GM12878 (cell line): ENCODE measurements around the gene ARHGAP45. TPM values are rescaled to one million over a fixed set of nuclear protein-coding genes. Genes with fewer than 3 reads are reported as not detected.

ENCODE experiments used
- ATAC-seq: fragments of 200-7000 bp; cut with Tn5 transposase; 3 replicates; pipeline ENCODE4 v1.9.1; 2020; ENCODE audit warnings: mild to moderate bottlenecking, moderate library complexity
- BruUV-seq: library from RNA; stranded (reverse); fragments of 400-500 nt; replicated peaks from 2 replicates; lab custom pipeline; 2021; lab: Mats Ljungman, UMichigan
- CTCF ChIA-PET: fragments of 300-600 bp; sonication (Branson Sonifier 250); formaldehyde crosslinking; extraction: SDS; loops from one replicate; lab custom pipeline; 2021; ENCODE audit warnings: inconsistent platforms; lab: Yijun Ruan, JAX
- POLR2A ChIA-PET: fragments of 350-600 bp; formaldehyde crosslinking; extraction: SDS; loops from one replicate; lab custom pipeline; 2021; ENCODE audit warnings: inconsistent platforms; lab: Charles Lee
- RAD21 ChIA-PET: fragments of 300-600 bp; sonication (Branson Sonifier 250); formaldehyde crosslinking; loops from one replicate; lab custom pipeline; 2023; ENCODE audit warnings: antibody characterized with exemption; ENCODE audit not compliant: unreplicated experiment; lab: Charles Lee
- SMC1A ChIA-PET: fragments of 300-600 bp; sonication (Branson Sonifier 250); formaldehyde crosslinking; loops from one replicate; lab custom pipeline; 2023; ENCODE audit not compliant: unreplicated experiment, uncharacterized antibody; lab: Charles Lee
- DNase-seq: peaks from one replicate; pipeline ENCODE4 v3.0.0-alpha.2; 2011; ENCODE audit warnings: low read depth, low spot score
- FAIRE-seq: peaks from 3 replicates; lab custom pipeline; 2011; peaks lifted over from hg19 to GRCh38; lab: Jason Lieb, UNC
- H2AFZ ChIP-seq: 2 replicates; pipeline ENCODE4 v1.6.0; 2011; ENCODE audit warnings: low read depth, low read length, control low read depth; ENCODE audit not compliant: control insufficient read depth
- H3K27ac ChIP-seq: 2 replicates; pipeline ENCODE4 v1.5.1; 2011; ENCODE audit warnings: control low read depth; ENCODE audit not compliant: control insufficient read depth, insufficient read depth
- H3K27me3 ChIP-seq, 2 experiments: replicated peaks in 1 of 2; 2 replicates each; pipeline versions ENCODE4 v1.6.0 to v1.6.1; 2011; ENCODE audit warnings: low read length in 1 of 2; ENCODE audit not compliant: control insufficient read depth in 2 of 2, insufficient read depth in 2 of 2
- H3K36me3 ChIP-seq, 2 experiments: 2 replicates each; pipeline ENCODE4 v1.5.1; 2011; ENCODE audit warnings: low read length in 1 of 2; ENCODE audit not compliant: control insufficient read depth in 2 of 2, insufficient read depth in 2 of 2
- H3K4me1 ChIP-seq: 2 replicates; pipeline ENCODE4 v1.6.1; 2011; ENCODE audit warnings: mild to moderate bottlenecking, low read length, moderate library complexity, mixed read lengths; ENCODE audit not compliant: control insufficient read depth, insufficient read depth
- H3K4me2 ChIP-seq: 2 replicates; pipeline ENCODE4 v1.6.0; 2011; ENCODE audit warnings: control low read depth; ENCODE audit not compliant: control insufficient read depth, insufficient read depth
- H3K4me3 ChIP-seq: fragments of 200-600 bp; sonication (generic); 2 replicates; pipeline ENCODE4 v1.5.1; 2016
- H3K79me2 ChIP-seq: 2 replicates; pipeline ENCODE4 v1.6.0; 2011; ENCODE audit warnings: low read length; ENCODE audit not compliant: control insufficient read depth, insufficient read depth
- H3K9ac ChIP-seq: 2 replicates; pipeline ENCODE4 v1.8.0; 2011; ENCODE audit warnings: low read length, control low read depth, mixed read lengths; ENCODE audit not compliant: control insufficient read depth, insufficient read depth
- H3K9me3 ChIP-seq: replicated peaks from 3 replicates; pipeline ENCODE4 v1.5.1; 2011; ENCODE audit warnings: mild to moderate bottlenecking, low read length; ENCODE audit not compliant: control insufficient read depth, insufficient read depth
- H4K20me1 ChIP-seq: 2 replicates; pipeline ENCODE4 v1.6.0; 2011; ENCODE audit not compliant: control insufficient read depth, insufficient read depth
- CUX1 ChIP-seq: IDR thresholded peaks from 2 replicates; pipeline ENCODE4 v1.6.1; 2012; ENCODE audit warnings: improper control_type of control experiment, low read depth, low read length; ENCODE audit not compliant: insufficient replicate concordance
- NR2F1 ChIP-seq: fragments of 450-650 bp; conservative IDR thresholded peaks from 2 replicates; pipeline ENCODE4 v1.6.1; 2017; ENCODE audit warnings: mild to moderate bottlenecking
- WGBS: methylation state at CpG from one replicate; pipeline ENCODE4 v1.1.6; 2016; ENCODE audit warnings: low lambda C conversion rate; ENCODE audit not compliant: insufficient replicate concordance, insufficient coverage; ENCODE audit errors: missing lambda C conversion rate; 5-methylcytosine and 5-hydroxymethylcytosine counted together
- in situ Hi-C: fragments of 300-500 bp; cut with MboI; formaldehyde crosslinking; loops from 9 replicates; pipeline ENCODE4 v1.14.3; 2018; ENCODE audit warnings: mixed read lengths
- intact Hi-C: fragments of 100-400 bp; cut with micrococcal nuclease; formaldehyde crosslinking; loops from one replicate; pipeline ENCODE4 v1.14.2; 2022; ENCODE audit not compliant: unreplicated experiment
- polyA plus RNA-seq, 11 experiments: library from polyadenylated mRNA; depleted of rRNA in 4 of 11; unstranded in 6 of 11; stranded (reverse) in 5 of 11; fragments of >200 nt; fragmentation: Nextera tagmentation in 4 of 11; fragmentation: Illumina TruSeq in 1 of 11; extraction: Ambion mirVana in 4 of 11; extraction: Trizol in 1 of 11; gene quantifications; 1 replicate in 1 of 11; 2 replicates in 10 of 11; pipeline versions ENCODE4 v1.2.1 to v1.2.3, GENCODE V29; 2011 to 2016; ENCODE audit warnings: inconsistent platforms in 2 of 11, missing spikeins in 2 of 11, low read depth in 1 of 11
- total RNA-seq, 4 experiments: library from RNA; depleted of rRNA in 3 of 4; stranded (reverse); fragments of >200 nt in 3 of 4; fragmentation: Illumina TruSeq in 1 of 4; extraction: Trizol in 1 of 4; gene quantifications; 2 replicates each; pipeline versions ENCODE4 v1.2.1 to v1.2.3, GENCODE V29; 2013 to 2021

Gene ARHGAP45
- total and polyA plus RNA-seq, 10 of the 15 experiments (the other 5 are each of a cell fraction or from before 2014, with no cell fraction given) = 1.4 to 151 (median 59.9) TPM

- in situ Hi-C loops = no loop called here
Measured at GRCh38 chr19:1053176-1054101, 13.5 kb upstream of the ARHGAP45 start.

More at GRCh38 chr19:1053176-1054101, 13.5 kb upstream of the ARHGAP45 start:
- H3K27me3 ChIP-seq = no peaks in the 10 kb centered on the region
- no peaks in the 10 kb centered on the region; a peak in 1 of 4 replicates for H3K36me3 ChIP-seq
- ChIA-PET SMC1A (interaction anchor here (0.7 kb wide), 1 partner anchor 8 kb away, joined by 3 read pairs; no protein-coding TSS in a partner anchor), POLR2A (no interaction called here), CTCF (interaction anchor here (0.6 kb wide), 1 partner anchor 28 kb away, joined by 3 read pairs; no protein-coding TSS in a partner anchor), RAD21 (no interaction called here)
- no peak overlapping the region for H3K9ac ChIP-seq
- DNase-seq (no peak), FAIRE-seq (no peak), ATAC-seq (0 out of 3 replicates have a peak, but pooled peaks have one; percentile 13)
- H3K4me3 ChIP-seq = no peak overlapping the region
- no peaks in the 10 kb centered on the region for H3K9me3 ChIP-seq
- H2AFZ ChIP-seq = no peak overlapping the region
- no peaks in the 10 kb centered on the region for H3K79me2 ChIP-seq
- no peak overlapping the region for H3K27ac ChIP-seq
- WGBS = 81% methylated on average over 31 of the region's 31 CpGs
- H3K4me2 ChIP-seq = no peak overlapping the region
- TF ChIP-seq CUX1 (no peak), NR2F1 (peak; percentile 46; the same call in 1 of the 2 replicates)
- no peaks in the 10 kb centered on the region for H3K4me1 ChIP-seq
- no TSS peak for BruUV-seq
- H4K20me1 ChIP-seq = no peaks in the 10 kb centered on the region
- intact Hi-C loops = no loop called here
